GM13977 (cell line): ENCODE results near the gene RPL7L1.
"Not testable (repeated sequence)": the region's sequence is repeated elsewhere in the genome, so short reads cannot be mapped to it uniquely, and the experiment has no call there.

ENCODE experiments used
- DNase-seq: peaks from one replicate; pipeline ENCODE4 v3.0.0; 2012; ENCODE audit warnings: low spot score
- in situ Hi-C: fragments of 300-500 bp; cut with MboI; formaldehyde crosslinking; loops from one replicate; pipeline ENCODE4 v1.12.0; 2022; ENCODE audit warnings: low sequenced_read_pairs, low pct_unique_long_range_greater_than_20kb, mixed read lengths, inconsistent platforms; ENCODE audit not compliant: unreplicated experiment
- TF ChIP-seq, protein P1 (sequence below): IDR thresholded peaks from 2 replicates; pipeline ENCODE4 v1.5.1; 2012; ENCODE audit warnings: mild to moderate bottlenecking, control low read depth; ENCODE audit not compliant: insufficient read depth; ENCODE audit errors: extremely low read depth, missing control alignments

Gene RPL7L1

DNA sequence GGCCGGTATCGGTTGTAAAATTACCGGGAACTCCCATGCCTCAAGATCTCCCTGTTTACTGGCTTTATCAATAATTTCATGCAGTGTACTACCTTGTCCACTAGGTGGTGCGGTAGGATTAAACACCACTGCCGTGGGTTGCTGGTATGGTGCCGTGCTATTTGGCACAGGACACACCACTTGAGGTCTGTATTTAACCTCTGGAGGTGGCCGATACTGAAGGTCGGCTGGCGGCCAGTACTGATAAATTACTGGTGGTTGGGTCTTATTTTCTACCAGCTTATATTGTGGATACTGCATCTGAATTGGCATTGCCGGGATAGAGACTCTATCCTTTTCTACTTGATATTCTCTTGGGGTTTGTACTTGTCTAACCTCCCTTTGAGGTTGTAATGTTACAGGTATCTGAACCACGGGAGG lies 22.1 kb downstream of the RPL7L1 start:
- TF ChIP-seq, protein P1, sequence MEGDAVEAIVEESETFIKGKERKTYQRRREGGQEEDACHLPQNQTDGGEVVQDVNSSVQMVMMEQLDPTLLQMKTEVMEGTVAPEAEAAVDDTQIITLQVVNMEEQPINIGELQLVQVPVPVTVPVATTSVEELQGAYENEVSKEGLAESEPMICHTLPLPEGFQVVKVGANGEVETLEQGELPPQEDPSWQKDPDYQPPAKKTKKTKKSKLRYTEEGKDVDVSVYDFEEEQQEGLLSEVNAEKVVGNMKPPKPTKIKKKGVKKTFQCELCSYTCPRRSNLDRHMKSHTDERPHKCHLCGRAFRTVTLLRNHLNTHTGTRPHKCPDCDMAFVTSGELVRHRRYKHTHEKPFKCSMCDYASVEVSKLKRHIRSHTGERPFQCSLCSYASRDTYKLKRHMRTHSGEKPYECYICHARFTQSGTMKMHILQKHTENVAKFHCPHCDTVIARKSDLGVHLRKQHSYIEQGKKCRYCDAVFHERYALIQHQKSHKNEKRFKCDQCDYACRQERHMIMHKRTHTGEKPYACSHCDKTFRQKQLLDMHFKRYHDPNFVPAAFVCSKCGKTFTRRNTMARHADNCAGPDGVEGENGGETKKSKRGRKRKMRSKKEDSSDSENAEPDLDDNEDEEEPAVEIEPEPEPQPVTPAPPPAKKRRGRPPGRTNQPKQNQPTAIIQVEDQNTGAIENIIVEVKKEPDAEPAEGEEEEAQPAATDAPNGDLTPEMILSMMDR: peak; percentile 81
- in situ Hi-C loops: loop anchor here (10.0 kb wide), 1 partner anchor 243 kb away; no protein-coding TSS in a partner anchor
- peak; percentile 56 for DNase-seq

DNA sequence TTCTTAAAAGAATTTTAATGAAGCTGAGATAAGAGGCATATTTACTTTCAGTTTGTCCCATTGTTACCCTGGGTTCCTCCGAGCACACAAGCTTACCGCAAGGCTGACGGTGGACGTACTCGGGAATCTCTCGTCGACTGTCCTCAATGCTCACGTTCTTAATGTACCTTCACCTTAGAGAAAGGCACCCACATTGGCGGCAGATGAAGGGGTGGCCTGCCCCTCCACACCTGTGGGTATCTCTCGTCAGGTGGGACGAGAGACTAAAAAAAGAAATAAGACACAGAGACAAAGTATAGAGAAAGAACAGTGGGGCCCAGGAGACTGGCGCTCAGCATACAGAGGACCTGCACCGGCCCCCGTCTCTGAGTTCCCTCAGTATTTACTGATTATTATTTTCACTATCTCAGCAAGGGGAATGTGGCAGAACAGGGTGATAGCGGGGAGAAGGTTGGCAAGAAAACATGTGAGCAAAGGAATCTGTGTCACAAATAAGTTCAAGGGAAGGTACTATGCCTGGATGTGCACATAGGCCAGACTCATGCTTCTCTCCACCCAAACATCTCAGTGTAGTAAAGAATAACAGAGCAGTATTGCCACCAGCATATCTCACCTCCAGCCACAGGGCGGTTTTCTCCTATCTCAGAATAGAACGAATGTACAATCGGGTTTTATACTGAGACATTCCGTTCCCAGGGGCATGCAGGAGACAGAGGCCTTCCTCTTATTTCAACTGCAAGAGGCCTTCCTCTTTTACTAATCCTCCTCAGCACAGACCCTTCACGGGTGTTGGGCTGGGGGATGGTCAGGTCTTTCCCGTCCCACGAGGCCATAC lies 23.2 kb downstream of the RPL7L1 start:
- in situ Hi-C loops: loop anchor here (10.0 kb wide), 1 partner anchor 242 kb away; no protein-coding TSS in a partner anchor

DNA sequence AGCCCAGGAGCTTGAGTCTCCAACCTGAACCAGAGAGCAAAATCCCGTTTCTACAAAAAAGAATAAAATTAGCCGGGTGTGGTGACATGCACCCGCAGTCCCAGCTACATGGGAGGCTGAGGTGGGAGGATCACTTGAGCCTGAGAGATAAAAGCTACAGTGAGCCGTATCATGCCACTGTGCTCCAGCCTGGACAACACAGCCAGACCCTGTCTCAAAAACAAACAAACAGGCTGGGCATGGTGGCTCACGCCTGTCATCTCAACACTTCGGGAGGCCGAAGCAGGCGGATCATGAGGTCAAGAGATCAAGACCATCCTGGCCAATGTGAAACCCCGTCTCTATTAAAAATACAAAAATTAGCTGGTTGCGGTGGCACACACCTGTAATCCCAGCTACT lies 25.1 kb downstream of the RPL7L1 start:
- no peak for DNase-seq
- TF ChIP-seq, protein P1: no peak
- in situ Hi-C loops: loop anchor here (10.0 kb wide), 1 partner anchor 240 kb away; no protein-coding TSS in a partner anchor

More for the DNA sequence above, 23.2 kb downstream of the RPL7L1 start:
- not testable (repeated sequence) for DNase-seq

DNA sequence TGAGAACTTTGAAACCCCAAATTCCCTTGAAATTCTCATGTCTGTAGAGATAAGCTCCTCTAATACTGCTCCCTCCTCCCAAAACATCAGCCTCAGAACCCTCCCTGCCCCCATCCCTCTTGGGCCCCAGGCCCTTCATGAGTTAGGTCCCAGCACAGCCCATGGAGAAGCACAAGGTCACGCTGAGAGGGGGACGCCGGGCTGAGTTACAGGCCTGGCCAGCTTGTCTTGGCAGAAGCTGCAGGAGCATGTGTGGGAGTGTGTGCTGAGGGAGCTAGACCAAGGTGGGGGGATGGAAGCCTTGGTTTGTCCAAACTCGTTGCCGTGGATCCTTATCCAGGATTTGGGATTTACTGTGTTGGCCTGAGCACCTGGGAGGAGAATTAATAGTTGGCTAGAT lies 27.9 kb downstream of the RPL7L1 start:
- TF ChIP-seq, protein P1: no peak
- in situ Hi-C loops: loop anchor here (10.0 kb wide), 1 partner anchor 237 kb away; no protein-coding TSS in a partner anchor
- no peak for DNase-seq

DNA sequence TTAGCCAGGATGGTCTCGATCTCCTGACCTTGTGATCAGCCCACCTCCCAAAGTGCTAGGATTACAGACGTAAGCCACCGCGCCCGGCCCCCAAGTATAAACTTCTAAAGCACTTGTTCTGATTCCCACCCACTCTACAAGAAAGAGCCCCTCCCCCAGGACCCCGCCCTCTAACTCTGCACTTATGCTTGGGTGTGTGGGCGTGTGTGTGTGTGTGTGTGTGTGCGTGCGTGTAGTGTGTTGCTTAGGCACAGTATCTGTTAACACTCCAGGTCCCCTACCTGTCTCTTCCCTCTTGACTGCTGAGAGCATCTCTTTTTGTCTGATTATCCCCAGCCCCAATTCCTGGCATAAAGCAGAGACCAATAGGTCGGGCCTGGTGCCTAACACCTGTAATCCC lies 30.4 kb downstream of the RPL7L1 start:
- TF ChIP-seq, protein P1: no peak
- in situ Hi-C loops: loop anchor here (10.0 kb wide), 1 partner anchor 235 kb away; no protein-coding TSS in a partner anchor

DNA sequence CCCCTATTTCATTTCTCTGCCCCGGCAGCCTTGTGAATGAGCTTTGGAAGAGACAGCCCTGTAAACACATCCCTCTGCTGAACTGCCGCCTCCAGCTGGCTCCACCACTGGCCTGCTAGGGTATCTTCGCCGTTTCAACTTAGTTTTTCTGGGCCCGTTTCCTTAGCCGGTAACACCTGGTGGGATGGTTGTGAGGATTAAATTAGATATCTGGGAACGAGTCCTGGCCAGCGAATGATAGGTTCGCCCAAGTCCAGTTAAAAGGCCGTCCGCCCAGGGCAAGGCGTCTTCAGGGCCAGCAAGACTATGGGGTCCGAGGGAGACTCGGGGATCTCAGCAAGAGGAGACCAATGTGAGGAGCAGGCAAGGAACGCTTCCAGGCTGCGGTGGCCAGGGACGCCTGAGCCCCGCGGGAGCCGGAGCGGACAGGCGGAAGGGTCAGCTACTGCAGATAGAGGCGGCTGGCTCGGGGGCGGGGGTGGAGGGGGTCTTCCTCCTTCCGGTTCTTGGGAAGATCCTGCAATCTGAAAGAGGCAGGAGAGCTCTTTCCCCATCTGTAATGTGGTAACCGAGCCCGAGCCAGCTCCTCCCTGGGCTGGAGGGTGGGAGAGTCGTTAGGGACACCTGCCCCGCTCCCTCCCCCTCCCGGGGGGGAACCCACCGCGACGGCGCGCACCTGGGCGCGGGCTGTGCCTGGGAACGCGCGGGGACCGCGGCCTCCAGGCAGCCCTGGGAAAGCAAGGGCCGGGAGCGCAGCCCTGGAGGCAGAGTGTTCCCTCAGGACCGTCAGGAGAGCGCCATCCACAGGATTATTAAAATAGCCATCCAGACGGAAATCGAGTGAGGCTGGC lies 32.0 kb downstream of the RPL7L1 start:
- DNase-seq: no peak
- in situ Hi-C loops: no loop called here
- TF ChIP-seq, protein P1: no peak

More for the DNA sequence above, 30.4 kb downstream of the RPL7L1 start:
- no peak for DNase-seq

DNA sequence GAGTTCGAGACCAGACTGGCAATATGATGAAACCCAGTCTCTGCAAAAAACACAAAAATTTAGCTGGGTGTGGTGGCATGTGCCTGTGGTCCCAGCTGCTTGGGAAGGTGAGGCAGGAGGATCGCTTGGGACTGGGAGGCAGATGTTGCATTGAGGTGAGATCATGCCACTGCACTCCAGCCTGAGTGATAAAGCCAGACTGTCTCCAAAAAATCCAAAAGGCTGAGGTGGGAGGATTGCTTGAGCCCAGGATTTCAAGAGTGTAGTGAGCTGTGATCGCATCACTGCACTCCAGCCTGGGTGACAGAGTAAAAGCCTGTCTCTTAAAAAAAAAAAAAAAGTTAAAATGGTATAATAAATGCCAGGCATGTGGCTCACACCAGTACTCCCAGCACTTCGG lies 35.1 kb downstream of the RPL7L1 start:
- in situ Hi-C loops: no loop called here
- TF ChIP-seq, protein P1: no peak

More for the DNA sequence above, 35.1 kb downstream of the RPL7L1 start:
- no peak for DNase-seq
